ENCODE results near the gene SOX18. TPM values are rescaled to one million over a fixed set of nuclear protein-coding genes. Genes with fewer than 3 reads are reported as not detected.
A peak's percentile ranks its signal among the peaks of the same experiment; 100 is the strongest.

The SOX18 gene
- total and polyA plus RNA-seq, 2 of the 13 experiments (the other 11 are each of a cell fraction or from before 2014, with no cell fraction given): 1.6 to 1.9 TPM

DNA sequence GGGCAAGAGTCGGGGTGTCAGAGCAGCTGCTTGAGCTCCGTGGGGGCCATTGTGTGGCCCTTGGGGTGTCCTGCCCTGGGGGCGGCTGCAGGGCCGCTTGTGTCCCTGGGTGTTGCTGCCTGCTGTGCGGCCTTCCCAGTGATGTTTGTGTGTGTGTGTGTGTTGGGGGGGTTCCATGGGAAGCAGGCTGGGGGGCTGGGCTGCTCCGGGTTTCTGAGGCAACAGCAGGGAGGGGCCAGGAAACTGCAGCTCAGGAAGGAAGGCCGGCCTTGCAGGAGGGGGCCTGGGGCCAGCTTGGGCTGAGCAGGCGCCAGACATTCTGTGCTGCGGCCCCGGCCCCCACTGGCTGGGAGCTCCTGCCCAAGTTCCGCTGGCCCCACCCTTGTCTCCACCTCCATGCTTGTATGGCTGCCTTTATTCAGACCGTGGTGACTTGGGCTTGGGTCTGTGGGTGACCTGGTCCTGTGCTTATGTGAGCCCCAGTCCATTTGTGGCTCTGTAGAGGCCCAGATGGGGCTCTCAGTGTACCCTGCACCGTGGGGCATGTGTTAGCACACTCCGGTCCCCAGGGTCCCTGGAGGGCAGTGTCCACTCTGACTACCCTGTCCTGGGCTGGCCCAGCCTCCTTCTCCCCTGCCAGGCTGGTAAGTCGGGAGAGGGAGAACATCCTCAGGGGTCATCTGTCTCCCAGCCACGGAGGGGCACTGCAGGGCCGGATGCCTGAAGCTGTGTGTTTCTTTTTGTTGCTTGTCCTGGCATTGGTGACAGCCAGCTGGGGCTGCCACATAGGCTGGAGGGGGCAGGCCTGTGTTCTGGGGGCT is 4.6 kb upstream of the SOX18 start (continued):
- TF ChIP-seq ATAD3A (CRISPR knock-in tag; IDR thresholded peaks at IDR 0.05) (0 out of 2 replicates have a peak, but pooled peaks have one; percentile 71), AGO2 (optimal IDR thresholded peaks at IDR 0.05; ENCODE audit: low read depth, low read length) (peak; percentile 42), ZNF260 (CRISPR knock-in tag; IDR thresholded peaks at IDR 0.05; ENCODE audit: borderline replicate concordance, low read depth) (0 out of 2 replicates have a peak, but pooled peaks have one; percentile 53), CHCHD3 (CRISPR knock-in tag; IDR thresholded peaks at IDR 0.05) (peak; percentile 59; the same call in 1 of the 2 replicates), HNF4G (IDR thresholded peaks at IDR 0.05; ENCODE audit: borderline replicate concordance, low read depth, low read length) (peak; percentile 51), HNF4G (CRISPR knock-in tag; IDR thresholded peaks at IDR 0.05; ENCODE audit: borderline replicate concordance, low read depth) (no peak; the same call in 1 of the 2 replicates), GTF3A (CRISPR knock-in tag; conservative IDR thresholded peaks at IDR 0.05) (no peak), JUND (CRISPR knock-in tag; IDR thresholded peaks at IDR 0.05) (peak; percentile 56; the same call in 1 of the 2 replicates), SAFB2 (CRISPR knock-in tag; IDR thresholded peaks at IDR 0.05; ENCODE audit: borderline replicate concordance, low read depth) (no peak; the same call in 1 of the 2 replicates), HHEX (CRISPR knock-in tag; IDR thresholded peaks at IDR 0.05) (no peak), SP2 (CRISPR knock-in tag; IDR thresholded peaks at IDR 0.05) (no peak; the same call in 1 of the 2 replicates), MYC (CRISPR knock-in tag; IDR thresholded peaks at IDR 0.05; ENCODE audit: borderline replicate concordance) (peak; percentile 75), ZKSCAN1 (IDR thresholded peaks at IDR 0.05; ENCODE audit: low read length) (no peak), CEBPB (IDR thresholded peaks at IDR 0.05; ENCODE audit: borderline replicate concordance, low read depth, low read length) (0 out of 2 replicates have a peak, but pooled peaks have one; percentile 12), ZNF44 (CRISPR knock-in tag; IDR thresholded peaks at IDR 0.05) (peak; percentile 9; the same call in 1 of the 2 replicates), CC2D1A (CRISPR knock-in tag; IDR thresholded peaks at IDR 0.05) (no peak), MTA1 (CRISPR knock-in tag; IDR thresholded peaks at IDR 0.05; ENCODE audit: borderline replicate concordance) (peak; percentile 54; the same call in 1 of the 2 replicates)
- TF ChIP-seq, protein P1, sequence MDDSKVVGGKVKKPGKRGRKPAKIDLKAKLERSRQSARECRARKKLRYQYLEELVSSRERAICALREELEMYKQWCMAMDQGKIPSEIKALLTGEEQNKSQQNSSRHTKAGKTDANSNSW (CRISPR knock-in tag; IDR thresholded peaks at IDR 0.05; ENCODE audit: borderline replicate concordance): no peak
- TF ChIP-seq, protein P2, sequence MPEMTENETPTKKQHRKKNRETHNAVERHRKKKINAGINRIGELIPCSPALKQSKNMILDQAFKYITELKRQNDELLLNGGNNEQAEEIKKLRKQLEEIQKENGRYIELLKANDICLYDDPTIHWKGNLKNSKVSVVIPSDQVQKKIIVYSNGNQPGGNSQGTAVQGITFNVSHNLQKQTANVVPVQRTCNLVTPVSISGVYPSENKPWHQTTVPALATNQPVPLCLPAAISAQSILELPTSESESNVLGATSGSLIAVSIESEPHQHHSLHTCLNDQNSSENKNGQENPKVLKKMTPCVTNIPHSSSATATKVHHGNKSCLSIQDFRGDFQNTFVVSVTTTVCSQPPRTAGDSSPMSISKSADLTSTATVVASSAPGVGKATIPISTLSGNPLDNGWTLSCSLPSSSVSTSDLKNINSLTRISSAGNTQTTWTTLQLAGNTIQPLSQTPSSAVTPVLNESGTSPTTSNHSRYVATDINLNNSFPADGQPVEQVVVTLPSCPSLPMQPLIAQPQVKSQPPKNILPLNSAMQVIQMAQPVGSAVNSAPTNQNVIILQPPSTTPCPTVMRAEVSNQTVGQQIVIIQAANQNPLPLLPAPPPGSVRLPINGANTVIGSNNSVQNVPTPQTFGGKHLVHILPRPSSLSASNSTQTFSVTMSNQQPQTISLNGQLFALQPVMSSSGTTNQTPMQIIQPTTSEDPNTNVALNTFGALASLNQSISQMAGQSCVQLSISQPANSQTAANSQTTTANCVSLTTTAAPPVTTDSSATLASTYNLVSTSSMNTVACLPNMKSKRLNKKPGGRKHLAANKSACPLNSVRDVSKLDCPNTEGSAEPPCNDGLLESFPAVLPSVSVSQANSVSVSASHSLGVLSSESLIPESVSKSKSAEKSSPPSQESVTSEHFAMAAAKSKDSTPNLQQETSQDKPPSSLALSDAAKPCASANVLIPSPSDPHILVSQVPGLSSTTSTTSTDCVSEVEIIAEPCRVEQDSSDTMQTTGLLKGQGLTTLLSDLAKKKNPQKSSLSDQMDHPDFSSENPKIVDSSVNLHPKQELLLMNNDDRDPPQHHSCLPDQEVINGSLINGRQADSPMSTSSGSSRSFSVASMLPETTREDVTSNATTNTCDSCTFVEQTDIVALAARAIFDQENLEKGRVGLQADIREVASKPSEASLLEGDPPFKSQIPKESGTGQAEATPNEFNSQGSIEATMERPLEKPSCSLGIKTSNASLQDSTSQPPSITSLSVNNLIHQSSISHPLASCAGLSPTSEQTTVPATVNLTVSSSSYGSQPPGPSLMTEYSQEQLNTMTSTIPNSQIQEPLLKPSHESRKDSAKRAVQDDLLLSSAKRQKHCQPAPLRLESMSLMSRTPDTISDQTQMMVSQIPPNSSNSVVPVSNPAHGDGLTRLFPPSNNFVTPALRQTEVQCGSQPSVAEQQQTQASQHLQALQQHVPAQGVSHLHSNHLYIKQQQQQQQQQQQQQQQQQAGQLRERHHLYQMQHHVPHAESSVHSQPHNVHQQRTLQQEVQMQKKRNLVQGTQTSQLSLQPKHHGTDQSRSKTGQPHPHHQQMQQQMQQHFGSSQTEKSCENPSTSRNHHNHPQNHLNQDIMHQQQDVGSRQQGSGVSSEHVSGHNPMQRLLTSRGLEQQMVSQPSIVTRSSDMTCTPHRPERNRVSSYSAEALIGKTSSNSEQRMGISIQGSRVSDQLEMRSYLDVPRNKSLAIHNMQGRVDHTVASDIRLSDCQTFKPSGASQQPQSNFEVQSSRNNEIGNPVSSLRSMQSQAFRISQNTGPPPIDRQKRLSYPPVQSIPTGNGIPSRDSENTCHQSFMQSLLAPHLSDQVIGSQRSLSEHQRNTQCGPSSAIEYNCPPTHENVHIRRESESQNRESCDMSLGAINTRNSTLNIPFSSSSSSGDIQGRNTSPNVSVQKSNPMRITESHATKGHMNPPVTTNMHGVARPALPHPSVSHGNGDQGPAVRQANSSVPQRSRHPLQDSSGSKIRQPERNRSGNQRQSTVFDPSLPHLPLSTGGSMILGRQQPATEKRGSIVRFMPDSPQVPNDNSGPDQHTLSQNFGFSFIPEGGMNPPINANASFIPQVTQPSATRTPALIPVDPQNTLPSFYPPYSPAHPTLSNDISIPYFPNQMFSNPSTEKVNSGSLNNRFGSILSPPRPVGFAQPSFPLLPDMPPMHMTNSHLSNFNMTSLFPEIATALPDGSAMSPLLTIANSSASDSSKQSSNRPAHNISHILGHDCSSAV (CRISPR knock-in tag; IDR thresholded peaks at IDR 0.05; ENCODE audit: borderline replicate concordance): 0 out of 2 replicates have a peak, but pooled peaks have one; percentile 1
- TF ChIP-seq, protein P3, sequence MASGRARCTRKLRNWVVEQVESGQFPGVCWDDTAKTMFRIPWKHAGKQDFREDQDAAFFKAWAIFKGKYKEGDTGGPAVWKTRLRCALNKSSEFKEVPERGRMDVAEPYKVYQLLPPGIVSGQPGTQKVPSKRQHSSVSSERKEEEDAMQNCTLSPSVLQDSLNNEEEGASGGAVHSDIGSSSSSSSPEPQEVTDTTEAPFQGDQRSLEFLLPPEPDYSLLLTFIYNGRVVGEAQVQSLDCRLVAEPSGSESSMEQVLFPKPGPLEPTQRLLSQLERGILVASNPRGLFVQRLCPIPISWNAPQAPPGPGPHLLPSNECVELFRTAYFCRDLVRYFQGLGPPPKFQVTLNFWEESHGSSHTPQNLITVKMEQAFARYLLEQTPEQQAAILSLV (CRISPR knock-in tag; IDR thresholded peaks at IDR 0.05; ENCODE audit: borderline replicate concordance): peak; percentile 69; the same call in 1 of the 2 replicates

All from HepG2 (cell line).